PC-9 (cell line): ENCODE measurements around the gene MAGED2. TPM values are rescaled to one million over a fixed set of nuclear protein-coding genes. Genes with fewer than 3 reads are reported as not detected.

Experiments used
- BruUV-seq: library from RNA; stranded (reverse); fragments of 400-500 nt; replicated peaks from 2 replicates; lab custom pipeline; 2021; lab: Mats Ljungman, UMichigan
- CTCF ChIA-PET: fragments of 300-600 bp; sonication (Branson Sonifier 250); formaldehyde crosslinking; loops from one replicate; lab custom pipeline; 2022; ENCODE audit warnings: antibody characterized with exemption; lab: Charles Lee
- POLR2A ChIA-PET: fragments of 300-600 bp; sonication (Branson Sonifier 250); formaldehyde crosslinking; loops from one replicate; lab custom pipeline; 2022; ENCODE audit warnings: antibody characterized with exemption; ENCODE audit not compliant: unreplicated experiment; lab: Charles Lee
- DNase-seq, 2 experiments: peaks; one replicate each; pipeline versions ENCODE4 v3.0.0 to v3.0.0-alpha.2; 2015 to 2022; ENCODE audit warnings: mixed read lengths in 1 of 2
- H2AFZ ChIP-seq: fragments of 200-600 bp; sonication (generic); 2 replicates; pipeline ENCODE4 v1.8.1; 2017; ENCODE audit warnings: antibody characterized with exemption
- H3F3A ChIP-seq: fragments of 200-600 bp; sonication (generic); 2 replicates; pipeline ENCODE4 v1.8.1; 2017; ENCODE audit warnings: antibody characterized with exemption, mild to moderate bottlenecking, low read depth; ENCODE audit not compliant: insufficient read depth
- H3K27ac ChIP-seq: fragments of 200-600 bp; sonication (generic); 2 replicates; pipeline ENCODE4 v1.6.1; 2016; ENCODE audit warnings: mixed run types
- H3K27me3 ChIP-seq: fragments of 200-600 bp; sonication (generic); 2 replicates; pipeline ENCODE4 v1.6.1; 2016; ENCODE audit warnings: low read depth, mixed run types; ENCODE audit not compliant: insufficient read depth
- H3K36me3 ChIP-seq: fragments of 200-600 bp; sonication (generic); 2 replicates; pipeline ENCODE4 v1.6.1; 2016; ENCODE audit warnings: low read depth, mixed run types
- H3K4me1 ChIP-seq: fragments of 200-600 bp; sonication (generic); replicated peaks from 2 replicates; pipeline ENCODE4 v1.6.1; 2016; ENCODE audit warnings: mixed run types; ENCODE audit not compliant: insufficient read depth
- H3K4me2 ChIP-seq: fragments of 200-600 bp; sonication (generic); 2 replicates; pipeline ENCODE4 v1.6.1; 2017; ENCODE audit warnings: mixed run types
- H3K4me3 ChIP-seq: fragments of 200-600 bp; sonication (generic); 2 replicates; pipeline ENCODE4 v1.6.1; 2016; ENCODE audit warnings: mixed run types
- H3K79me2 ChIP-seq: fragments of 200-600 bp; sonication (generic); 2 replicates; pipeline ENCODE4 v1.6.1; 2017; ENCODE audit warnings: low read depth, mixed run types
- H3K9me2 ChIP-seq: fragments of 200-600 bp; sonication (generic); 2 replicates; pipeline ENCODE4 v1.8.1; 2017; ENCODE audit warnings: mild to moderate bottlenecking; ENCODE audit not compliant: insufficient read depth
- H3K9me3 ChIP-seq: fragments of 200-600 bp; sonication (generic); 2 replicates; pipeline ENCODE4 v1.8.1; 2016; ENCODE audit warnings: low read depth; ENCODE audit not compliant: insufficient read depth
- H4K20me1 ChIP-seq: fragments of 200-600 bp; sonication (generic); 2 replicates; pipeline ENCODE4 v1.8.1; 2017; ENCODE audit not compliant: insufficient read depth
- EZH2 ChIP-seq: fragments of 200-600 bp; sonication (generic); IDR thresholded peaks from 2 replicates; pipeline ENCODE4 v1.8.0; 2017; ENCODE audit warnings: antibody characterized with exemption, low read depth
- intact Hi-C: fragments of 100-400 bp; cut with micrococcal nuclease; formaldehyde crosslinking; loops from one replicate; pipeline ENCODE4 v1.10.0; 2022; ENCODE audit not compliant: unreplicated experiment
- total RNA-seq: library from RNA; stranded (reverse); gene quantifications from 2 replicates; pipeline ENCODE4 v1.2.3, GENCODE V29; 2021
- TF ChIP-seq, protein P1 (sequence below): fragments of 200-600 bp; sonication (generic); conservative IDR thresholded peaks from 2 replicates; pipeline ENCODE4 v1.6.1; 2017; ENCODE audit warnings: mixed run types, antibody characterized with exemption, mild to moderate bottlenecking, moderate library complexity

MAGED2 gene
- total RNA-seq, 1 experiment from 2014 or later, result 108 TPM

DNA sequence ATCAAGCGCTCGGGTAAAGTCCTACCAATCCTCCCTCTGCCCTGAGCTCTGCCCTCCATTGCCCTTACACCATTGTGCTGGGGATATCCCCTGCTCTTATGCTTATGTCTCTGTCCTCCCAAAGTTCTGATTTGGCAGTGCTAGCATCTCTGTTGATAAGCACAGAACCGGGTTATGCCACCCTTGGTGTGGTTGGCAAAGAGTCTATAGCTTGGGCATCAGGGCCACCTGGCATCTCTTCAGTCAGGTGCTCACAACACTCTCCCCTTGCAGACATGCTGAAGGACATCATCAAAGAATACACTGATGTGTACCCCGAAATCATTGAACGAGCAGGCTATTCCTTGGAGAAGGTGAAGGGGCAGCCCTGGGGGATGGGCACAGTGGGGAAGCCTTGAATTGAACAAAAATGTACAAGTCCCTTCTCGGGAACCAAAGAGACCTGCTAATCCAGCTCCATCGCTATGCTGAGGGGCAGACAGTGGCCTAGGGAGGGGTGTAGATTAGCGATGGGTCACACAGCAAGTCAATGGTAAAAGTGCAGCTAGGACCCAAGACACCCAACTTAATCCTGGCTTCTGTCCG is 3.8 kb downstream of the MAGED2 start:
- intact Hi-C loops, result no loop called here
- H3K36me3 ChIP-seq, result no peaks in the 10 kb centered on the region
- no peaks in the 10 kb centered on the region for H3K9me2 ChIP-seq
- H3K4me3 ChIP-seq, result no peak overlapping the region
- CTCF ChIA-PET, result no interaction called here
- BruUV-seq, result no TSS peak
- H3F3A ChIP-seq, result no peaks in the 10 kb centered on the region
- no peaks in the 10 kb centered on the region for H3K27me3 ChIP-seq
- H3K27ac ChIP-seq, result no peak overlapping the region
- H3K4me2 ChIP-seq, result no peak overlapping the region
- H4K20me1 ChIP-seq, result no peaks in the 10 kb centered on the region
- peaks cover 8% of the 10 kb centered on the region; the same call in 1 of the 2 replicates for H3K4me1 ChIP-seq
- TF ChIP-seq, protein P1, sequence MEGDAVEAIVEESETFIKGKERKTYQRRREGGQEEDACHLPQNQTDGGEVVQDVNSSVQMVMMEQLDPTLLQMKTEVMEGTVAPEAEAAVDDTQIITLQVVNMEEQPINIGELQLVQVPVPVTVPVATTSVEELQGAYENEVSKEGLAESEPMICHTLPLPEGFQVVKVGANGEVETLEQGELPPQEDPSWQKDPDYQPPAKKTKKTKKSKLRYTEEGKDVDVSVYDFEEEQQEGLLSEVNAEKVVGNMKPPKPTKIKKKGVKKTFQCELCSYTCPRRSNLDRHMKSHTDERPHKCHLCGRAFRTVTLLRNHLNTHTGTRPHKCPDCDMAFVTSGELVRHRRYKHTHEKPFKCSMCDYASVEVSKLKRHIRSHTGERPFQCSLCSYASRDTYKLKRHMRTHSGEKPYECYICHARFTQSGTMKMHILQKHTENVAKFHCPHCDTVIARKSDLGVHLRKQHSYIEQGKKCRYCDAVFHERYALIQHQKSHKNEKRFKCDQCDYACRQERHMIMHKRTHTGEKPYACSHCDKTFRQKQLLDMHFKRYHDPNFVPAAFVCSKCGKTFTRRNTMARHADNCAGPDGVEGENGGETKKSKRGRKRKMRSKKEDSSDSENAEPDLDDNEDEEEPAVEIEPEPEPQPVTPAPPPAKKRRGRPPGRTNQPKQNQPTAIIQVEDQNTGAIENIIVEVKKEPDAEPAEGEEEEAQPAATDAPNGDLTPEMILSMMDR, result no peak
- TF ChIP-seq EZH2, result no peak
- no peak overlapping the region for H2AFZ ChIP-seq
- POLR2A ChIA-PET, result interaction anchor here (0.7 kb wide), 1 partner anchor 57 kb away, joined by 3 read pairs; no protein-coding TSS in a partner anchor
- H3K9me3 ChIP-seq, result no peaks in the 10 kb centered on the region
- peaks cover 17% of the 10 kb centered on the region for H3K79me2 ChIP-seq
- no peak for DNase-seq

DNA sequence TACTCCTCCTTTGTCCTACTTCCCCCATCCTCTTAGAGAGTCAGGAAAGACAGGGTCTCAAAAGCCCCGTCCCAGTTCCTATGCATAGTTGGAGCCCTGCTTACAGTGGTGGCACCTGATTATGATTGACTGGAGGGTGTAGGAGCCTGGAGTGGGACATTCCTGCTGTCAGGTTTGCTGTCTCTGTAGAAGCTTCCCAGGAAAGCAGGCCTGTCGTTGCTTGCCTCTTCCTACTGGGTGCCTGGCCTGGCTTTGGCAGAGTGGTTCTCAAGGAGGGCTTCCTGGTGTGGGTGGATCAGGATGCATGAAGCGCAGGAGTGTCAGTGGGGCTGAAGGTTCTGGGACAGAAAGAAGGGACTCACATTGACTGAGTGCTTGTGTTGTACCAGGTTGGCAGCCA is 4.8 kb downstream of the MAGED2 start:
- no peaks in the 10 kb centered on the region for H4K20me1 ChIP-seq
- no peak overlapping the region for H2AFZ ChIP-seq
- intact Hi-C loops, result no loop called here
- no peak for TF ChIP-seq EZH2
- TF ChIP-seq, protein P1, result no peak
- H3K27ac ChIP-seq, result no peak overlapping the region
- H3K79me2 ChIP-seq, result peaks cover 17% of the 10 kb centered on the region
- BruUV-seq, result no TSS peak
- ChIA-PET POLR2A (no interaction called here), CTCF (no interaction called here)
- H3K36me3 ChIP-seq, result no peaks in the 10 kb centered on the region
- H3K9me2 ChIP-seq, result no peaks in the 10 kb centered on the region
- H3F3A ChIP-seq, result no peaks in the 10 kb centered on the region
- no peak for DNase-seq
- H3K4me3 ChIP-seq, result no peak overlapping the region
- no peaks in the 10 kb centered on the region for H3K27me3 ChIP-seq
- no peaks in the 10 kb centered on the region for H3K9me3 ChIP-seq
- no peak overlapping the region for H3K4me2 ChIP-seq
- H3K4me1 ChIP-seq, result peaks cover 8% of the 10 kb centered on the region; the same call in 1 of the 2 replicates

DNA sequence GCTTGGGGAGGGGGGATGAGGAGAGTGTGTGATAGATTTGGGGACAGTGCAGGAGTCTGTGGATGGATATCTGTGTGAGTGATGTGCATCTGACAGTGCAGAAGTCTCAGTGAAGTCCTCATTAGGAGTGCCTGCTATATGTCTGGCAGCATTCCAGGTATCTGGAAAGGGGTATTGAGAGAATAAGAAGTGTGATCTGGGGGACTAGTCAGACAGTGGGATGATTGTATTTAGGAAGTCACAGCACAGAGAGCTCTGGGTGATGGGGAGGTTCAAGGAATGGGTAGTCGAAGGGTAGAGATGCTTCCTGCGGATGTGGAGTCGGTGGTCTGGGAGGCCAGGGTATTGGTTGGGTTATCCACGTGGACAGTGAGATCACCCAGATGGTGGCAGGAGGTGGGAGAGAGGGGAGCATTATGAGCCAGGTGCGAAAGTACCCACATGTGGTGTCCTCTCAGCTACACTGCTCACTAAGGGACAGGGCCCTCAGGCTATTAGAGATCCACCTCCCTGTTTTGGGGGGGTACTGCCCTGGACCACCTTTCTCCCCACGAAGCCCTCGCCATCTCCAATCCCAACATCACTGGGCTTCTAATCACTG is 9.8 kb downstream of the MAGED2 start:
- H3K27ac ChIP-seq, result no peak overlapping the region
- H4K20me1 ChIP-seq, result no peaks in the 10 kb centered on the region
- no peaks in the 10 kb centered on the region for H3K9me3 ChIP-seq
- TF ChIP-seq, protein P1, result no peak
- no peak for TF ChIP-seq EZH2
- DNase-seq, result no peak
- H3K9me2 ChIP-seq, result no peaks in the 10 kb centered on the region
- H3K4me3 ChIP-seq, result no peak overlapping the region
- no TSS peak for BruUV-seq
- intact Hi-C loops, result no loop called here
- H3K27me3 ChIP-seq, result no peaks in the 10 kb centered on the region
- ChIA-PET CTCF (no interaction called here), POLR2A (no interaction called here)
- no peak overlapping the region for H3K4me2 ChIP-seq
- H3K4me1 ChIP-seq, result no peaks in the 10 kb centered on the region
- no peaks in the 10 kb centered on the region for H3K36me3 ChIP-seq
- H3F3A ChIP-seq, result no peaks in the 10 kb centered on the region
- no peaks in the 10 kb centered on the region for H3K79me2 ChIP-seq
- no peak overlapping the region for H2AFZ ChIP-seq
